OCI-LY3 (cell line): ENCODE data around the gene DDI2.

Experiments used
- H2AFZ ChIP-seq: fragments of 200-600, 300-600 bp; shearing (Covaris generic); 2 replicates; pipeline ENCODE4 v1.6.0; 2014; ENCODE audit warnings: antibody characterized with exemption, low read depth, low read length
- H3K27ac ChIP-seq: fragments of 200-600, 300-600 bp; sonication (generic); 2 replicates; pipeline ENCODE4 v1.5.1; 2014; ENCODE audit warnings: mild to moderate bottlenecking, low read length, moderate library complexity, mixed read lengths
- H3K27me3 ChIP-seq: fragments of 200-600, 300-600 bp; sonication (generic); 2 replicates; pipeline ENCODE4 v1.6.1; 2014; ENCODE audit warnings: low read depth, low read length, mixed read lengths
- H3K36me3 ChIP-seq: fragments of 200-600, 300-600 bp; sonication (generic); replicated peaks from 2 replicates; pipeline ENCODE3; 2014; ENCODE audit warnings: low read depth, low read length, mixed read lengths
- H3K4me1 ChIP-seq: fragments of 300-600, 200-600 bp; sonication (generic); 2 replicates; pipeline ENCODE4 v1.6.1; 2014; ENCODE audit warnings: low read length, mixed read lengths
- H3K4me2 ChIP-seq: fragments of 200-600, 300-600 bp; sonication (generic); 2 replicates; pipeline ENCODE4 v1.6.1; 2014; ENCODE audit warnings: low read length, mixed read lengths
- H3K4me3 ChIP-seq: fragments of 300-600, 200-600 bp; sonication (generic); 2 replicates; pipeline ENCODE4 v1.5.1; 2014; ENCODE audit warnings: antibody characterized with exemption, mild to moderate bottlenecking, low read length, moderate library complexity
- H3K79me2 ChIP-seq: fragments of 300-600, 200-600 bp; shearing (Covaris generic); 2 replicates; pipeline ENCODE4 v1.6.1; 2014; ENCODE audit warnings: mild to moderate bottlenecking, low read length, mixed read lengths
- H3K9ac ChIP-seq: fragments of 300-600, 200-600 bp; shearing (Covaris generic); 2 replicates; pipeline ENCODE4 v1.6.0; 2014; ENCODE audit warnings: mild to moderate bottlenecking, low read length, moderate library complexity
- H3K9me3 ChIP-seq: fragments of 200-600, 300-600 bp; shearing (Covaris generic); 2 replicates; pipeline ENCODE4 v1.6.1; 2014; ENCODE audit warnings: low read length, mixed read lengths; ENCODE audit not compliant: insufficient read depth
- H4K20me1 ChIP-seq: fragments of 200-600, 300-600 bp; sonication (generic); 2 replicates; pipeline ENCODE4 v1.6.1; 2016; ENCODE audit warnings: low read length, mixed read lengths; ENCODE audit not compliant: insufficient read depth
- CTCF ChIP-seq: fragments of 200-600, 300-600 bp; sonication (generic); IDR thresholded peaks from 2 replicates; pipeline ENCODE4 v1.5.1; 2014; ENCODE audit warnings: antibody characterized with exemption, low read length, low read depth
- EZH2phosphoT487 ChIP-seq: fragments of 200-600 bp; shearing (Covaris generic); IDR thresholded peaks from 2 replicates; pipeline ENCODE4 v1.6.1; 2018; ENCODE audit warnings: antibody characterized with exemption, mixed run types, low read depth

DDI2 gene

GRCh38 chr1:15662477-15662876, 45.2 kb downstream of the DDI2 start:
- Histone ChIP-seq H3K27ac (no peak overlapping the region), H3K36me3 (peaks cover 38% of the 10 kb centered on the region), H2AFZ (no peak overlapping the region), H3K27me3 (no peaks in the 10 kb centered on the region), H3K4me2 (no peak overlapping the region), H3K4me3 (no peak overlapping the region), H3K9ac (no peak overlapping the region), H3K9me3 (no peaks in the 10 kb centered on the region), H4K20me1 (no peaks in the 10 kb centered on the region; the same call in none of the 2 replicates), H3K79me2 (no peaks in the 10 kb centered on the region; the same call in 1 of the 2 replicates), H3K4me1 (no peaks in the 10 kb centered on the region)
- TF ChIP-seq EZH2phosphoT487 (no peak), CTCF (no peak)

GRCh38 chr1:15663925-15664324, 46.7 kb downstream of the DDI2 start:
- no peaks in the 10 kb centered on the region for H3K4me1 ChIP-seq
- peaks cover 34% of the 10 kb centered on the region for H3K36me3 ChIP-seq
- TF ChIP-seq EZH2phosphoT487 = no peak
- TF ChIP-seq CTCF = no peak
- no peak overlapping the region for H2AFZ ChIP-seq
- no peak overlapping the region for H3K4me3 ChIP-seq
- H3K79me2 ChIP-seq = no peaks in the 10 kb centered on the region; the same call in 1 of the 2 replicates
- no peak overlapping the region for H3K4me2 ChIP-seq
- H3K27me3 ChIP-seq = no peaks in the 10 kb centered on the region
- no peaks in the 10 kb centered on the region; the same call in none of the 2 replicates for H4K20me1 ChIP-seq
- H3K9me3 ChIP-seq = no peaks in the 10 kb centered on the region
- H3K9ac ChIP-seq = no peak overlapping the region
- no peak overlapping the region for H3K27ac ChIP-seq

- H4K20me1 ChIP-seq = no peaks in the 10 kb centered on the region; the same call in 1 of the 2 replicates
- peaks cover 8% of the 10 kb centered on the region for H3K36me3 ChIP-seq
Observed at GRCh38 chr1:15667362-15667761, 50.1 kb downstream of the DDI2 start.

GRCh38 chr1:15668089-15668754, 51.0 kb downstream of the DDI2 start:
- H4K20me1 ChIP-seq = no peaks in the 10 kb centered on the region; the same call in 1 of the 2 replicates
- no peak overlapping the region for H3K4me3 ChIP-seq
- H3K4me1 ChIP-seq = peaks cover 15% of the 10 kb centered on the region
- H3K9ac ChIP-seq = no peak overlapping the region
- H3K27me3 ChIP-seq = no peaks in the 10 kb centered on the region
- peaks cover 3% of the 10 kb centered on the region for H3K36me3 ChIP-seq
- no peak for TF ChIP-seq CTCF
- no peak for TF ChIP-seq EZH2phosphoT487
- no peak overlapping the region for H3K27ac ChIP-seq
- no peak overlapping the region for H2AFZ ChIP-seq
- H3K9me3 ChIP-seq = no peaks in the 10 kb centered on the region
- no peak overlapping the region for H3K4me2 ChIP-seq
- no peaks in the 10 kb centered on the region for H3K79me2 ChIP-seq

More at GRCh38 chr1:15667362-15667761, 50.1 kb downstream of the DDI2 start:
- Histone ChIP-seq H3K4me2 (no peak overlapping the region), H3K9me3 (no peaks in the 10 kb centered on the region), H3K9ac (no peak overlapping the region), H3K79me2 (no peaks in the 10 kb centered on the region), H2AFZ (no peak overlapping the region), H3K4me1 (peaks cover 15% of the 10 kb centered on the region), H3K27me3 (no peaks in the 10 kb centered on the region), H3K27ac (no peak overlapping the region), H3K4me3 (no peak overlapping the region)
- TF ChIP-seq CTCF (no peak), EZH2phosphoT487 (no peak)
